GM18499 (cell line): ENCODE measurements around the gene BAIAP2.

ENCODE experiments used
- ATAC-seq: cut with Tn5 transposase; IDR thresholded peaks from one replicate; pipeline ENCODE4 v1.9.1; 2021; ENCODE audit warnings: moderate number of reproducible peaks; ENCODE audit not compliant: insufficient read depth, unreplicated experiment

The BAIAP2 gene

GRCh38 chr17:81164371-81165245 is 129.7 kb downstream of the BAIAP2 start:
- no peak for ATAC-seq

- ATAC-seq = no peak
These were observed 130.5 kb downstream of the BAIAP2 start, which contains the start of gene PVALEF for GRCh38 chr17:81165246-81166032. PVALEF (plus strand) TSS chr17:81165507; CDS start chr17:81181227, 15,720 bp downstream.

GRCh38 chr17:81166033-81166492 is 131.1 kb downstream of the BAIAP2 start, which contains the start of gene AATK:
AATK (minus strand) TSS chr17:81166221; CDS start chr17:81165992, 229 bp downstream.
- ATAC-seq = no peak
